H1 (cell line): ENCODE results near the gene DEK.

Experiments
- CTCF ChIP-seq, 3 experiments: IDR thresholded peaks; 1 replicate in 2 of 3; 2 replicates in 1 of 3; pipeline versions ENCODE4 v1.5.1 to v1.6.1; 2011; ENCODE audit warnings: low read length in 3 of 3, mild to moderate bottlenecking in 3 of 3, inconsistent platforms in 2 of 3, low read depth in 1 of 3, moderate library complexity in 1 of 3; ENCODE audit not compliant: insufficient read depth in 1 of 3; ENCODE audit errors: control extremely low read depth in 1 of 3
- EGR1 ChIP-seq: IDR thresholded peaks from 2 replicates; pipeline ENCODE4 v1.6.1; 2011; ENCODE audit warnings: low read depth, low read length, borderline replicate concordance
- EZH2 ChIP-seq: fragments of 200-600 bp; sonication (generic); IDR thresholded peaks from 2 replicates; pipeline ENCODE4 v1.7.1; 2012; ENCODE audit warnings: low read depth, mild to moderate bottlenecking, moderate library complexity, low read length, inconsistent platforms; ENCODE audit not compliant: severe bottlenecking
- FOSL1 ChIP-seq: IDR thresholded peaks from 2 replicates; pipeline ENCODE4 v1.6.1; 2011; ENCODE audit warnings: mild to moderate bottlenecking, low read depth, low read length, moderate library complexity; ENCODE audit not compliant: insufficient read depth
- JUND ChIP-seq: IDR thresholded peaks from 2 replicates; pipeline ENCODE4 v1.6.1; 2011; ENCODE audit warnings: mild to moderate bottlenecking, improper control_type of control experiment, low read length
- RAD21 ChIP-seq, 2 experiments: IDR thresholded peaks in 1 of 2; conservative IDR thresholded peaks in 1 of 2; 2 replicates each; pipeline ENCODE4 v1.6.1; 2011; ENCODE audit warnings: low read depth in 2 of 2, low read length in 2 of 2, improper control_type of control experiment in 1 of 2, inconsistent platforms in 1 of 2, mild to moderate bottlenecking in 1 of 2, moderate library complexity in 1 of 2
- SRF ChIP-seq: IDR thresholded peaks from 2 replicates; pipeline ENCODE4 v1.6.1; 2011; ENCODE audit warnings: mild to moderate bottlenecking, low read depth, low read length, moderate library complexity
- TAF1 ChIP-seq: IDR thresholded peaks from 2 replicates; pipeline ENCODE4 v1.6.1; 2011; ENCODE audit warnings: mild to moderate bottlenecking, low read depth, low read length
- YY1 ChIP-seq: IDR thresholded peaks from 2 replicates; pipeline ENCODE4 v1.6.1; 2011; ENCODE audit warnings: low read depth, mild to moderate bottlenecking, low read length

GRCh38 chr6:18312368-18312767 is 48.0 kb upstream of the DEK start:
- TF ChIP-seq CTCF (IDR thresholded peaks at IDR 0.05; ENCODE audit: control extremely low read depth in 1 of 3, insufficient read depth in 1 of 3, low read depth in 1 of 3, low read length in 3 of 3) (no peak), EZH2 (no peak), TAF1 (no peak), RAD21 (IDR thresholded peaks at IDR 0.05 in 1 of 2, conservative IDR thresholded peaks at IDR 0.05 in 1 of 2; ENCODE audit: low read depth in 2 of 2, low read length in 2 of 2) (no peak), EGR1 (no peak), JUND (no peak), YY1 (no peak), FOSL1 (no peak), SRF (no peak)
